Central memory CD4-positive, alpha-beta T cell (primary cell): ENCODE data around the gene TMEM183A.
"Not testable (repeated sequence)": the region's sequence is repeated elsewhere in the genome, so short reads cannot be mapped to it uniquely, and the experiment has no call there.

ENCODE experiments used
- DNase-seq: peaks from one replicate; pipeline ENCODE4 v3.0.0; 2022

Gene TMEM183A

GRCh38 chr1:202987922-202988583 lies 19.1 kb upstream of the TMEM183A start:
- DNase-seq = no peak

GRCh38 chr1:202989879-202990278 lies 17.3 kb upstream of the TMEM183A start:
- DNase-seq = no peak

DNA sequence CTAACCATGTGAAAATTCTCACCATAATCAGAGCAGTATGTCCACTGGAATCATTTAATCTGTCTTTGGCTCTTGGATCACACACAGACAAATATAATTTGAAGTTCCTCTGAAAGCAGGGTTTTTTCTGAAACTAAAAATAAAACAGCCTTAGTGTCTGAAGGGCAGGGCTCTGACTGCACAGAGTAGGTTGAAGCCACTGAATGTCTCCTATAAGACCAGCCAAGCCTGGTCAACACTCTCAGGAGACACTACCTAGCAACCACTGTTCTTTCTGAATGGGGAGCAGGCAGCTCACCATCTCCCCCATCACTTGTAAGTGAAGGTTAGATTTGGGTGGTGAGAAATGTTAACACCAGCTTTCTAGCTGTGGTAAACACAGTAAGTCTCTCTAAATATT lies 16.1 kb upstream of the TMEM183A start:
- no peak for DNase-seq

DNA sequence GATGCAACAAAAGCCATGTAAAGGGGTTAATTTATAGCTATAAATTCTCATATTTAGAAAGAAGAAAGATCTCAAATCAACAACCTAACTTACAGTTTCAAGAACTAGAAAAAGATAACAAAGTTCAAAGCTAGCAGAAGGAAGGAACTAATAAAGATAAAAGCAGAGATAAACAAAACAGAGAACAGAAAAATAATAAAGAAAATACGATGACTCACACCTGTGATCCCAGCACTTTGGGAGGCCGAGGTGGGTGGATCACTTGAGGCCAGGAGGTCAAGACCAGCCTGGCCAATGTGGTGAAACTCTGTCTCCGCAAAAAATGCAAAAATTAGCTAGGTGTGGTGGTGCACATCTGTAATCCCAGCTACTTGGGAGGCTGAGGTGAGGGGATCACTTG lies 12.4 kb upstream of the TMEM183A start:
- DNase-seq = no peak

- DNase-seq = peak; percentile 62
These were observed 8.1 kb upstream of the TMEM183A start for GRCh38 chr1:202998836-202999750.

GRCh38 chr1:203000217-203000944 lies 6.8 kb upstream of the TMEM183A start:
- no peak for DNase-seq

DNA sequence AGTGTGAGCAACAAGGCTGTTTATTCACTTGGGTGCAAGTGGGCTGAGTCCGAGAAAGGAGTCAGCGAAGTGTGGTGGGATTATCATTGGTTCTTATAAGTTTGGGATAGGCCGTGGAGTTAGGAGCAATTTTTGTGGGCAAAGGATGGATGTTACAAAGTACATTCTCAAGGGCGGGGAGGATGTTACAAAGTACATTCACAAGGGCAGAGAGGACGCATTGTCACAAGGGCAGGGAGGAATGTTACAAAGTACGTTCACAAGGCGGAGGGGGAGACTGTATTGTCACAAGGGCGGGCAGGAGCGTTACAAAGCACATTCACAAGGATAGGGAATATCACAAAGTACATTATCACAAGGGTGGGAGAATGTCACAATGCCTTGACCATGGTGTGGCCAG lies 5.2 kb upstream of the TMEM183A start:
- DNase-seq = no peak

DNA sequence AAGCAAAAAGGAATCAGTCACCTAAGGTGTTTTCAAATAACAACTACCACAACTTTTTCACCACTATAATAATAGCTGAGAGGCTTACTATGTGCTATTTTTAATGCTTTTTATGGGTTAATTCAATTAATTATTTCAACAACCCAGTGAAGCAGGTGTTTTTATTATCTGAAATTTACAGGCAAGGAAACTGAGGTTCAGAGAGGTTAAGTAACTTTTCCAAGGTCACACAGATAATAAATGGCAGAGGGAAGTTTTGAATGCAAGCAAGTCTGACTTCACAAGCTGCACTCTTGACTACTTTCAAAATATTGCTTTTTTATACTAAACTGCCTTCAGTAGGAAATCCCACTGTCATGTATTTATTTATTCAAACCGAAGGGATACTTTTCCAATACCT lies 4.2 kb upstream of the TMEM183A start:
- no peak for DNase-seq

DNA sequence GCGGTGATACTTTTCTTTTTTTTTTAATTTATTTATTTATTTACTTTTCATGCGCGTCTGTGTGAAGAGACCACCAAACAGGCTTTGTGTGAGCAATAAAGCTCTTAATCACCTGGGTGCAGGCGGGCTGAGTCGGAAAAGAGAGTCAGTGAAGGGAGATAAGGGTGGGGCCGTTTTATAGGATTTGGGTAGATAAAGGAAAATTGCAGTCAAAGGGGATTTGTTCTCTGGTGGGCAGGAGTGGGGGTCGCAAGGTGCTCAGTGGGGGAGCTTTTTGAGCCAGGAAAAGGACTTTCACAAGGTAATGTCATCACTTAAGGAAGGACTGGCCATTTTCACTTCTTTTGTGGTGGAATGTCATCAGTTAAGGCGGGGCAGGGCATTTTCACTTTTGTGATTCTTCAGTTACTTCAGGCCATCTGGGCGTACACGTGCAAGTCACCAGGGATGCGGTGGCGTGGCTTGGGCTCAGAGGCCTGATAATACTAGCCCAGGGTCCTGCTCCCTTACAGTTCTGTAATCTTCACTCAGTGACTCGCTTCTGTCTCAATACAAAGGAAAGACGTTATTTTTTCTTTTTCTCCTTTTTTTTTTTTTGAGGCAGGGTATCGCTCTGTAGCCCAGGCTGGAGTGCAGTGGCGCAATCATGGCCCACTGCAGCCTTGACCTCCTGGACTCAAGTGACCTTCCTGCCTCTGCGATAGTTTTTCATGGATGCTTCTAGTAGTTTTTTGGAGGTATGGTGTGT lies 1.6 kb upstream of the TMEM183A start:
- not testable (repeated sequence) for DNase-seq

DNA sequence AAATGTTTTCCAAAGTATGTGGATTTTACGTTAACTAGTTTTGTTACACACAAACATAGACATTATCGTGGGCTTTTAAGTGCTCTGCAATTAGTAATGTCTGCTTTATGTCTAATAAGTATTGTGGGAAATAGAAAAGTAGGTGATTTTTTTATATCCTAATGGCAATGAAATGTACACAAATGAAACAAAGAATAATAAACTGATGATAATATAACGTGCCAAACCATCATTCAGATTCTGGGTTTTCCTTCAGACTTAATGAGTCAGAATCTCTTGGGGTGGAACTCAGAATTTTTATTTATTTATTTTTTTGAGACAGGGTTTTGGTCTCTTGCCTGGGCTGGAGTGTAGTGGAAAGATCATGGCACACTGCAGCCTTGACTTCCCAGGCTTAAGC lies 2.0 kb downstream of the TMEM183A start:
- DNase-seq = no peak

- DNase-seq = no peak
These were observed 4.4 kb downstream of the TMEM183A start for GRCh38 chr1:203011582-203011981.

GRCh38 chr1:203017061-203017460 lies 9.9 kb downstream of the TMEM183A start:
- DNase-seq = no peak

DNA sequence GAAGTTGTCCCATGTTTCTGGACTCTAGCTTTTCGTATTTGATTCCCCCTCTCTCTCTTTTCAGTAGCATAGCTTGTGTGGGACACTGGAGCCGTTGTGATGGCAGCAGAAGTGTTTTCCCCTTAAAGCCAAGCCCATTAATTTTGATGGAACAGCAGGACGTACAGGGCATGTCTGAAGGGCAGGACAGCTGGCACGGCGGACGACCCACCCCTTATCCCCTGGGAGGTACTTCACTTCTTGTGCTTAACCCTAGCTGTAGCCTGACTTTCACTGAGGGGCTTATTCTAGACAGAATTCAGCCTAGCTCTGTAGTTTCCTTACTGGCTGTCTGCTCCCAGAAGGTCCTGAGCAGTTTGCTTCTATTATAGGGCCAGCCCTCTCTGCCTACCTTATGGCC lies 10.5 kb downstream of the TMEM183A start:
- DNase-seq = no peak

- not testable (repeated sequence) for DNase-seq
These were observed 15.7 kb downstream of the TMEM183A start for GRCh38 chr1:203022855-203023254.

- DNase-seq = peak; percentile 2
These were observed 18.5 kb downstream of the TMEM183A start for GRCh38 chr1:203025686-203026030.

- peak; percentile 78 for DNase-seq
These were observed 19.0 kb downstream of the TMEM183A start, which contains the start of gene PPFIA4 for GRCh38 chr1:203026031-203026665. Gene PPFIA4, plus strand, starts transcription at chr1:203026491. Its CDS starts 12,518 bp downstream, at chr1:203039009.

DNA sequence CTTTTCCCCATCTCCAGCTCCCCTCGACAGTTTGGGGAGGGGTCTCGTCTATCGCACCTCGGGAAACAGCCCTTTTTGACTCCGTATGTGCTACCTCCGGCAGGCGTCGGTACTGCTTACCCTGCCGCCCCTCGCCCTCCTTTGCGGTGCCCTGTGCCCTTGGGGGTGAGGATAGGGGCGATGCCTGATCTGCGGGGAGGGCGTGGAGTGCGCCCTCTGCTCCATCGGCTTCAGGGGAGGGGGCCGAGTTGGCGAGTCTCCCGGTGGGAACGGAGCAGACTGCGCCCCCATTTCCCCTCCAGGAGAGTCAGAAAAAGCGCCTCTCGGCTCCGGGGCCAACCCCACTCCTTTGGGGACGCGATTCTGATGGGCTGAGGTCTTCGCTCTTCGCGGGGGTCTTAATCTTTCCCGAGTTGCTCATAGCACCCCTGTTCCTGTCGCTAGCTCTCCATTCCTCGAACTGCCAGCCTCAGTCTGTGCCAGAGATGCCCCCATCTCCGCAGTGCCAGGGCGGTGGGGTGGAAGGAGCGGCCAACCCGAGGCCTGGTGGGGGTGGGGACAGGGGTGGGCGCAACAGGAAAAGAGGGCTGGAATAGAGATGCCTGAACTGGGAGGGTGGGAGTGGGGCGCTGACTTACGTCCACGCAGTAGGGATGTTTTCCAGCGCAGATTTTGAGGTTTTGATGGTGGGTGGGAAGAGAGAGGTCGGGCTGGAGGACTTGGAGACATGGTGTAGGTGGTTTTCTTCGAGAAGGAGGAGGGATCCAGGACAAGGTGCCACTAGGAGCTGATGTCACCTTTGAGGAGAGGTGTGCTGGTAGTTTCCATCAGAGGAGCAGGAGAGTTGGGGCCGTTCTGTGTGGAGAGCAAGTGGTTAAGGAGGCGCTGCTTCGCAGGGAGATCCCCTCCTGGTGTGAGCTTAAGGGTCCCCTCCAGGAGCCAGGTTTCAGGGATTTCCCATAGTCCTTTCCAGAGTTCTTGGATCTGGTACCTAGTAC lies 19.8 kb downstream of the TMEM183A start:
- DNase-seq = no peak

- DNase-seq = no peak
These were observed 21.1 kb downstream of the TMEM183A start for GRCh38 chr1:203028067-203028783.

DNA sequence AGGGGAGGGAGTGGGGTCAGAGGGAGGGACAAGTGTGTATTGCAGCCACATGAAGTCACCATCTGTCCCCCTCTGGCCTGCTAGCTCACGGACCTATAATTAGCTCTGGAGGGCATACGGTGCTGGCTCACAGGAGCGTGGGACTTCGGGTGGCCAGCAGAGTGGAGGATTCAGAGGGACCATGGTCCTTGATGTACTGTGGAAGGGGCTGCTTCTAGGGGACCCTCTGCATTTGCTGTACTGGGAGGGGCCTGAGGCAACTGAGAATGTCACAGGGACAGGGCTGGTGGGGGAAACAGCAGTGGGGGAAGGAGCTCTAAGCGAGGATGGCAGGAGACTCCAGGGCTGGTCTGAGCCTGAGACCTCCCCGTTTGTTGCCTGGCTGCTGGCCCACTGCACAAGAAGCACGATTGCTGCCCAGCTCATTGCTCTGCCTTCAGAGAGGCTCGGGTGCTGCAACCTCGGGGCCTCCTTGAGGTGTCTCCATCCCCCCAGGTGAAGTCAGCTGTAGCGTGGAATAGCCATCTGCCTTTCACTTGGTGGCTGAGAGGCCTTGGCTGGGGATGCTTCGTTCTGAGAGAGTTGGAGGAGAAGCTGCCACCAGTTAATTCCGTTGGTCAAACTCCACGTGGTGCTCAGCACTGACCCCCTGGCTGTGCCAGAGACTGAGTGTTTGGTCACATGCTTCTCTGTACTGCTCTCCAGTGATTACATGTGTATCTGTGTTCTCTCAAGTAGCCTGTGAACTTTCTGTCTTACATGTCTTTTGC lies 21.8 kb downstream of the TMEM183A start:
- no peak for DNase-seq
